GM12891 (cell line): ENCODE results near the gene DCP1A.
A peak's percentile ranks its signal among the peaks of the same experiment; 100 is the strongest.

ENCODE experiments used
- DNase-seq: peaks from one replicate; pipeline ENCODE4 v3.0.0; 2011; ENCODE audit warnings: low spot score; ENCODE audit not compliant: insufficient read length
- FAIRE-seq: peaks from 2 replicates; lab custom pipeline; 2011; peaks lifted over from hg19 to GRCh38; lab: Jason Lieb, UNC
- PAX5 ChIP-seq: IDR thresholded peaks from 2 replicates; pipeline ENCODE4 v1.6.1; 2011; ENCODE audit warnings: low read length, moderate library complexity, mild to moderate bottlenecking; ENCODE audit not compliant: insufficient read depth, severe bottlenecking
- POLR2A ChIP-seq: IDR thresholded peaks from 2 replicates; pipeline ENCODE4 v1.6.1; 2011; ENCODE audit warnings: low read depth, low read length, control low read depth
- POLR2AphosphoS5 ChIP-seq: IDR thresholded peaks from 2 replicates; pipeline ENCODE4 v1.6.1; 2011; ENCODE audit warnings: low read depth, low read length, control low read depth
- POU2F2 ChIP-seq: IDR thresholded peaks from 2 replicates; pipeline ENCODE4 v1.6.1; 2011; ENCODE audit warnings: low read depth, mild to moderate bottlenecking, control low read depth, low read length, moderate library complexity
- SPI1 ChIP-seq: IDR thresholded peaks from 2 replicates; pipeline ENCODE4 v1.6.1; 2011; ENCODE audit warnings: low read depth, low read length, control low read depth
- TAF1 ChIP-seq: IDR thresholded peaks from 2 replicates; pipeline ENCODE4 v1.6.1; 2011; ENCODE audit warnings: low read depth, low read length, control low read depth

Gene DCP1A

GRCh38 chr3:53300826-53301225, 46.5 kb downstream of the DCP1A start:
- FAIRE-seq (no peak), DNase-seq (no peak)
- no peak for TF ChIP-seq SPI1
- TF ChIP-seq POLR2AphosphoS5, result no peak
- no peak for TF ChIP-seq POLR2A
- no peak for TF ChIP-seq TAF1
- TF ChIP-seq POU2F2, result no peak
- no peak for TF ChIP-seq PAX5

GRCh38 chr3:53299611-53300023, 47.7 kb downstream of the DCP1A start:
- FAIRE-seq (peak; percentile 97), DNase-seq (peak; percentile 18)

- DNase-seq, result no peak
- TF ChIP-seq TAF1 (no peak), POLR2A (no peak), PAX5 (no peak), SPI1 (no peak), POLR2AphosphoS5 (no peak), POU2F2 (no peak)
- no peak for FAIRE-seq
These were observed 51.9 kb downstream of the DCP1A start for GRCh38 chr3:53295410-53295809.

- FAIRE-seq, result no peak
- TF ChIP-seq PAX5 (no peak), SPI1 (no peak), POLR2A (no peak), TAF1 (no peak), POU2F2 (no peak), POLR2AphosphoS5 (no peak)
- no peak for DNase-seq
These were observed 53.5 kb downstream of the DCP1A start for GRCh38 chr3:53293867-53294266.

- DNase-seq (no peak), FAIRE-seq (no peak)
- TF ChIP-seq PAX5 (no peak), POU2F2 (no peak), TAF1 (no peak), SPI1 (no peak), POLR2A (no peak), POLR2AphosphoS5 (no peak)
These were observed 59.1 kb downstream of the DCP1A start for GRCh38 chr3:53288214-53288613.

GRCh38 chr3:53287131-53287629, 60.2 kb downstream of the DCP1A start:
- TF ChIP-seq POLR2A (no peak), POU2F2 (no peak), PAX5 (no peak), TAF1 (no peak), POLR2AphosphoS5 (no peak), SPI1 (no peak)
- FAIRE-seq (no peak), DNase-seq (no peak)

- TF ChIP-seq SPI1 (no peak), PAX5 (no peak), TAF1 (no peak), POLR2AphosphoS5 (no peak), POU2F2 (no peak), POLR2A (no peak)
- no peak for FAIRE-seq
- no peak for DNase-seq
These were observed 60.6 kb downstream of the DCP1A start for GRCh38 chr3:53286727-53287126.

- TF ChIP-seq POLR2A, result no peak
- TF ChIP-seq SPI1, result no peak
- TF ChIP-seq POLR2AphosphoS5, result no peak
- TF ChIP-seq POU2F2, result no peak
- TF ChIP-seq TAF1, result no peak
- no peak for TF ChIP-seq PAX5
- no peak for DNase-seq
- no peak for FAIRE-seq
These were observed 64.8 kb downstream of the DCP1A start for GRCh38 chr3:53282581-53282980.

GRCh38 chr3:53278667-53279066, 68.7 kb downstream of the DCP1A start:
- TF ChIP-seq PAX5 (no peak), POLR2AphosphoS5 (no peak)
- FAIRE-seq (no peak), DNase-seq (no peak)

GRCh38 chr3:53274938-53275605, 72.3 kb downstream of the DCP1A start:
- TF ChIP-seq POU2F2, result no peak
- no peak for TF ChIP-seq SPI1
- no peak for TF ChIP-seq TAF1
- no peak for TF ChIP-seq PAX5
- no peak for TF ChIP-seq POLR2AphosphoS5
- no peak for TF ChIP-seq POLR2A
- DNase-seq (no peak), FAIRE-seq (no peak)
